HG03175 (cell line): ENCODE results near the gene ZNF578.
"Not testable (repeated sequence)": the region's sequence is repeated elsewhere in the genome, so short reads cannot be mapped to it uniquely, and the experiment has no call there.

Experiments used
- ATAC-seq: cut with Tn5 transposase; IDR thresholded peaks from one replicate; pipeline ENCODE4 v1.9.1; 2021; ENCODE audit warnings: mild to moderate bottlenecking, moderate library complexity; ENCODE audit not compliant: unreplicated experiment

ZNF578 gene

GRCh38 chr19:52507266-52507665 is 53.9 kb downstream of the ZNF578 start:
- ATAC-seq: no peak

GRCh38 chr19:52516191-52516590 is 62.8 kb downstream of the ZNF578 start:
- ATAC-seq: no peak

- no peak for ATAC-seq
Observed at GRCh38 chr19:52518646-52519045, 65.3 kb downstream of the ZNF578 start.

- not testable (repeated sequence) for ATAC-seq
Observed at GRCh38 chr19:52519175-52519574, 65.8 kb downstream of the ZNF578 start.

- no peak for ATAC-seq
Observed at GRCh38 chr19:52520013-52520412, 66.7 kb downstream of the ZNF578 start.

GRCh38 chr19:52522551-52522950 is 69.2 kb downstream of the ZNF578 start:
- ATAC-seq: no peak

- no peak for ATAC-seq
Observed at GRCh38 chr19:52524086-52524485, 70.7 kb downstream of the ZNF578 start.

- peak; percentile 86 for ATAC-seq
Observed at GRCh38 chr19:52527134-52527955, 74.0 kb downstream of the ZNF578 start, which contains the start of gene ZNF808. TSS of gene ZNF808 (plus strand) at chr19:52527668. CDS start at chr19:52543285, 15,617 bp downstream.

GRCh38 chr19:52527956-52528351 is 74.6 kb downstream of the ZNF578 start:
- ATAC-seq: no peak

GRCh38 chr19:52532480-52532879 is 79.1 kb downstream of the ZNF578 start:
- no peak for ATAC-seq

GRCh38 chr19:52533901-52534300 is 80.5 kb downstream of the ZNF578 start:
- no peak for ATAC-seq

GRCh38 chr19:52535385-52535770 is 82.0 kb downstream of the ZNF578 start:
- ATAC-seq: not testable (repeated sequence)

- peak; percentile 83 for ATAC-seq
Observed at GRCh38 chr19:52535771-52536447, 82.6 kb downstream of the ZNF578 start.

- ATAC-seq: peak; percentile 17
Observed at GRCh38 chr19:52536448-52536800, 83.1 kb downstream of the ZNF578 start.

GRCh38 chr19:52538815-52539214 is 85.5 kb downstream of the ZNF578 start:
- not testable (repeated sequence) for ATAC-seq

GRCh38 chr19:52541176-52541575 is 87.8 kb downstream of the ZNF578 start:
- not testable (repeated sequence) for ATAC-seq

GRCh38 chr19:52541608-52542007 is 88.3 kb downstream of the ZNF578 start:
- ATAC-seq: no peak

- not testable (repeated sequence) for ATAC-seq
Observed at GRCh38 chr19:52542541-52542940, 89.2 kb downstream of the ZNF578 start.

- ATAC-seq: no peak
Observed at GRCh38 chr19:52542984-52543664, 89.8 kb downstream of the ZNF578 start.

GRCh38 chr19:52554216-52554971 is 101.0 kb downstream of the ZNF578 start:
- ATAC-seq: no peak
